ENCODE data around the gene CFHR5. TPM values are rescaled to one million over a fixed set of nuclear protein-coding genes. Genes with fewer than 3 reads are reported as not detected.
"Not testable (repeated sequence)": the region's sequence is repeated elsewhere in the genome, so short reads cannot be mapped to it uniquely, and the experiment has no call there.

Gene CFHR5
- total and polyA plus RNA-seq, 2 of the 13 experiments (the other 11 are each of a cell fraction or from before 2014, with no cell fraction given), result not detected

- TF ChIP-seq, protein P1, sequence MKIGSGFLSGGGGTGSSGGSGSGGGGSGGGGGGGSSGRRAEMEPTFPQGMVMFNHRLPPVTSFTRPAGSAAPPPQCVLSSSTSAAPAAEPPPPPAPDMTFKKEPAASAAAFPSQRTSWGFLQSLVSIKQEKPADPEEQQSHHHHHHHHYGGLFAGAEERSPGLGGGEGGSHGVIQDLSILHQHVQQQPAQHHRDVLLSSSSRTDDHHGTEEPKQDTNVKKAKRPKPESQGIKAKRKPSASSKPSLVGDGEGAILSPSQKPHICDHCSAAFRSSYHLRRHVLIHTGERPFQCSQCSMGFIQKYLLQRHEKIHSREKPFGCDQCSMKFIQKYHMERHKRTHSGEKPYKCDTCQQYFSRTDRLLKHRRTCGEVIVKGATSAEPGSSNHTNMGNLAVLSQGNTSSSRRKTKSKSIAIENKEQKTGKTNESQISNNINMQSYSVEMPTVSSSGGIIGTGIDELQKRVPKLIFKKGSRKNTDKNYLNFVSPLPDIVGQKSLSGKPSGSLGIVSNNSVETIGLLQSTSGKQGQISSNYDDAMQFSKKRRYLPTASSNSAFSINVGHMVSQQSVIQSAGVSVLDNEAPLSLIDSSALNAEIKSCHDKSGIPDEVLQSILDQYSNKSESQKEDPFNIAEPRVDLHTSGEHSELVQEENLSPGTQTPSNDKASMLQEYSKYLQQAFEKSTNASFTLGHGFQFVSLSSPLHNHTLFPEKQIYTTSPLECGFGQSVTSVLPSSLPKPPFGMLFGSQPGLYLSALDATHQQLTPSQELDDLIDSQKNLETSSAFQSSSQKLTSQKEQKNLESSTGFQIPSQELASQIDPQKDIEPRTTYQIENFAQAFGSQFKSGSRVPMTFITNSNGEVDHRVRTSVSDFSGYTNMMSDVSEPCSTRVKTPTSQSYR (CRISPR knock-in tag; IDR thresholded peaks at IDR 0.05; ENCODE audit: borderline replicate concordance), result peak; percentile 98
- TF ChIP-seq HDAC1 (CRISPR knock-in tag; IDR thresholded peaks at IDR 0.05) (peak; percentile 85), ZFP37 (CRISPR knock-in tag; IDR thresholded peaks at IDR 0.05; ENCODE audit: borderline replicate concordance) (0 out of 2 replicates have a peak, but pooled peaks have one; percentile 59), FOXP1 (CRISPR knock-in tag; IDR thresholded peaks at IDR 0.05) (peak; percentile 65), NONO (CRISPR knock-in tag; conservative IDR thresholded peaks at IDR 0.05) (peak; percentile 68), ZNF556 (CRISPR knock-in tag; IDR thresholded peaks at IDR 0.05; ENCODE audit: borderline replicate concordance) (peak; percentile 74; the same call in 1 of the 2 replicates), CBX1 (IDR thresholded peaks at IDR 0.05; ENCODE audit: low read depth) (peak; percentile 51), CBX5 (CRISPR knock-in tag; IDR thresholded peaks at IDR 0.05; ENCODE audit: borderline replicate concordance) (peak; percentile 78; the same call in 1 of the 2 replicates), ZNF292 (CRISPR knock-in tag; IDR thresholded peaks at IDR 0.05; ENCODE audit: borderline replicate concordance, low read depth) (peak; percentile 100), ZBTB3 (CRISPR knock-in tag; IDR thresholded peaks at IDR 0.05; ENCODE audit: borderline replicate concordance, low read depth) (peak; percentile 73; the same call in 1 of the 2 replicates), BCL6 (CRISPR knock-in tag; IDR thresholded peaks at IDR 0.05) (peak; percentile 58), ZNF629 (CRISPR knock-in tag; conservative IDR thresholded peaks at IDR 0.05) (0 out of 2 replicates have a peak, but pooled peaks have one; percentile 18), ZKSCAN8 (CRISPR knock-in tag; IDR thresholded peaks at IDR 0.05; ENCODE audit: borderline replicate concordance) (0 out of 2 replicates have a peak, but pooled peaks have one; percentile 58), KAT7 (CRISPR knock-in tag; IDR thresholded peaks at IDR 0.05; ENCODE audit: borderline replicate concordance) (peak; percentile 69; the same call in 1 of the 2 replicates)
- TF ChIP-seq, protein P2, sequence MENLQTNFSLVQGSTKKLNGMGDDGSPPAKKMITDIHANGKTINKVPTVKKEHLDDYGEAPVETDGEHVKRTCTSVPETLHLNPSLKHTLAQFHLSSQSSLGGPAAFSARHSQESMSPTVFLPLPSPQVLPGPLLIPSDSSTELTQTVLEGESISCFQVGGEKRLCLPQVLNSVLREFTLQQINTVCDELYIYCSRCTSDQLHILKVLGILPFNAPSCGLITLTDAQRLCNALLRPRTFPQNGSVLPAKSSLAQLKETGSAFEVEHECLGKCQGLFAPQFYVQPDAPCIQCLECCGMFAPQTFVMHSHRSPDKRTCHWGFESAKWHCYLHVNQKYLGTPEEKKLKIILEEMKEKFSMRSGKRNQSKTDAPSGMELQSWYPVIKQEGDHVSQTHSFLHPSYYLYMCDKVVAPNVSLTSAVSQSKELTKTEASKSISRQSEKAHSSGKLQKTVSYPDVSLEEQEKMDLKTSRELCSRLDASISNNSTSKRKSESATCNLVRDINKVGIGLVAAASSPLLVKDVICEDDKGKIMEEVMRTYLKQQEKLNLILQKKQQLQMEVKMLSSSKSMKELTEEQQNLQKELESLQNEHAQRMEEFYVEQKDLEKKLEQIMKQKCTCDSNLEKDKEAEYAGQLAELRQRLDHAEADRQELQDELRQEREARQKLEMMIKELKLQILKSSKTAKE (CRISPR knock-in tag; IDR thresholded peaks at IDR 0.05; ENCODE audit: borderline replicate concordance), result peak; percentile 57; the same call in 1 of the 2 replicates
- TF ChIP-seq FOXP1, NONO (IDR thresholded peaks at IDR 0.05): not testable (repeated sequence)
- TF ChIP-seq, protein P3, sequence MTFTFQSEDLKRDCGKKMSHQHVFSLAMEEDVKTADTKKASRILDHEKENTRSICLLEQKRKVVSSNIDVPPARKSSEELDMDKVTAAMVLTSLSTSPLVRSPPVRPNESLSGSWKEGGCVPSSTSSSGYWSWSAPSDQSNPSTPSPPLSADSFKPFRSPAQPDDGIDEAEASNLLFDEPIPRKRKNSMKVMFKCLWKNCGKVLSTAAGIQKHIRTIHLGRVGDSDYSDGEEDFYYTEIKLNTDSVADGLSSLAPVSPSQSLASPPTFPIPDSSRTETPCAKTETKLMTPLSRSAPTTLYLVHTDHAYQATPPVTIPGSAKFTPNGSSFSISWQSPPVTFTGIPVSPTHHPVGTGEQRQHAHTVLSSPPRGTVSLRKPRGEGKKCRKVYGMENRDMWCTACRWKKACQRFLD (CRISPR knock-in tag; IDR thresholded peaks at IDR 0.05; ENCODE audit: borderline replicate concordance), result 0 out of 2 replicates have a peak, but pooled peaks have one; percentile 49
- TF ChIP-seq, protein P4, sequence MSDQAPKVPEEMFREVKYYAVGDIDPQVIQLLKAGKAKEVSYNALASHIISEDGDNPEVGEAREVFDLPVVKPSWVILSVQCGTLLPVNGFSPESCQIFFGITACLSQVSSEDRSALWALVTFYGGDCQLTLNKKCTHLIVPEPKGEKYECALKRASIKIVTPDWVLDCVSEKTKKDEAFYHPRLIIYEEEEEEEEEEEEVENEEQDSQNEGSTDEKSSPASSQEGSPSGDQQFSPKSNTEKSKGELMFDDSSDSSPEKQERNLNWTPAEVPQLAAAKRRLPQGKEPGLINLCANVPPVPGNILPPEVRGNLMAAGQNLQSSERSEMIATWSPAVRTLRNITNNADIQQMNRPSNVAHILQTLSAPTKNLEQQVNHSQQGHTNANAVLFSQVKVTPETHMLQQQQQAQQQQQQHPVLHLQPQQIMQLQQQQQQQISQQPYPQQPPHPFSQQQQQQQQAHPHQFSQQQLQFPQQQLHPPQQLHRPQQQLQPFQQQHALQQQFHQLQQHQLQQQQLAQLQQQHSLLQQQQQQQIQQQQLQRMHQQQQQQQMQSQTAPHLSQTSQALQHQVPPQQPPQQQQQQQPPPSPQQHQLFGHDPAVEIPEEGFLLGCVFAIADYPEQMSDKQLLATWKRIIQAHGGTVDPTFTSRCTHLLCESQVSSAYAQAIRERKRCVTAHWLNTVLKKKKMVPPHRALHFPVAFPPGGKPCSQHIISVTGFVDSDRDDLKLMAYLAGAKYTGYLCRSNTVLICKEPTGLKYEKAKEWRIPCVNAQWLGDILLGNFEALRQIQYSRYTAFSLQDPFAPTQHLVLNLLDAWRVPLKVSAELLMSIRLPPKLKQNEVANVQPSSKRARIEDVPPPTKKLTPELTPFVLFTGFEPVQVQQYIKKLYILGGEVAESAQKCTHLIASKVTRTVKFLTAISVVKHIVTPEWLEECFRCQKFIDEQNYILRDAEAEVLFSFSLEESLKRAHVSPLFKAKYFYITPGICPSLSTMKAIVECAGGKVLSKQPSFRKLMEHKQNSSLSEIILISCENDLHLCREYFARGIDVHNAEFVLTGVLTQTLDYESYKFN (CRISPR knock-in tag; conservative IDR thresholded peaks at IDR 0.05), result peak; percentile 91
These were observed 14.7 kb downstream of the CFHR5 start (continued) for GRCh38 chr1:196991919-196992651.

Data from HepG2 (cell line).